Activated naive CD4-positive, alpha-beta T cell treated with anti-CD3 and anti-CD28 coated beads, Interleukin-2, amount 50 U/mL, for 72 hours (primary cell): ENCODE data around the gene MTFP1. TPM values are rescaled to one million over a fixed set of nuclear protein-coding genes. Genes with fewer than 3 reads are reported as not detected.
"Not testable (repeated sequence)": the region's sequence is repeated elsewhere in the genome, so short reads cannot be mapped to it uniquely, and the experiment has no call there.

Experiments used
- ATAC-seq, 2 donors: fragments of 150-1000 bp; cut with Tn5 transposase; 2 replicates each; pipeline ENCODE4 v1.10.0; 2021; ENCODE audit warnings: mild to moderate bottlenecking in 2 of 2, moderate library complexity in 2 of 2
- DNase-seq, 2 donors: peaks; one replicate each; pipeline ENCODE4 v3.0.0; 2021 to 2022; ENCODE audit warnings: low spot score in 2 of 2
- H3K27ac Mint-ChIP-seq, 2 donors: one replicate each; pipeline ENCODE4 v1.8.0; 2022; ENCODE audit warnings: mild to moderate bottlenecking in 2 of 2, mixed read lengths in 2 of 2
- H3K36me3 Mint-ChIP-seq, 2 donors: one replicate each; pipeline ENCODE4 v1.8.0; 2022; ENCODE audit warnings: mixed read lengths in 2 of 2
- H3K9me3 Mint-ChIP-seq, 2 donors: one replicate each; pipeline ENCODE4 v1.8.0; 2022; ENCODE audit warnings: mixed read lengths in 2 of 2
- total RNA-seq, 2 donors: library from RNA; stranded (reverse); gene quantifications; one replicate each; pipeline ENCODE4 v1.2.3, GENCODE V29; 2022

Gene MTFP1
- total RNA-seq, 2 donors from 2014 or later: 17.9 to 68.3 TPM

DNA sequence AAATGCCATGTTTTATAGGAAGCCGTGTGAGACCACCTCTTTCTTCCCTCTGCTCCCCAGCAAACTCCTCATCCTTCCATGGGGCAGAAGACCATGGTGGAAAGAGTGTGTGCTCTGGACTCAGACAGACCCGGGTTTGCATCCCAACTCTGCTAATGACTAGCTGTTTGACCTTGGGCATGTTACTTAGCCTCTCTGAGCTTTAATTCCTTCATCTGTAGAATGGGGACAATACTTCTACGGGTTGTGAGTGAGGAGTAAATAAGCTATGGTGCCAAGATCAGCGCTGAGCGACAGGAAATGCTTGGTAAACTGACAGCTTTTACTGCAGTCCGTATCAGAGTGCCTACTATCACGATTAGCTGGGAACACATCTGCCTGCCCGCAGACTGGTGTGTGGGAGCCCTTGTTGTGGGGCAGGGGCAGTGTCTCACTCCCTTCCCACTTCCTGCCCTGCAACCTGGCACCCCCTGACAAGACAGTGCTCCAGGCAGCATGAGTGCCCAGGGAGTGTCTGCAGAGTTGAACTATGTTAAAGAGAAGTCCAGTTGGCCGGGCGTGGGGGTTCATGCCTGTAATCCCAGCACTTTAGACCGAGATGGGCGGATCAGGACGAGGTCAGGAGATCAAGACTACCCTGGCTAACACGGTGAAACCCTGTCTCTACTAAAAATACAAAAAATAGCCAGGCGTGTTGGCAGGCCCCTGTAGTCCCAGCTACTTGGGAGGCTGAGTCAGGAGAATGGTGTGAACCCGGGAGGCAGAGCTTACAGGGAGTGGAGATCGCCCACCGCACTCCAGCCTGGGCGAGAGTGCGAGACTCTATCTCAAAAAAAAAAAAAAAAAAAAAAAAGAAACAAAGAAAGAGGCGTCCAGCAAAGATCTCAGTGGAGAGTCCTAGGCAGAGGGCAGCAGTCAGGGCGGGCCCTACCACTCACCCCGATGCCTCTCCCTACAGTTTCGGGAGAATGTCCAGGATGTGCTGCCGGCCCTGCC is 26.6 kb upstream of the MTFP1 start:
- Mint-ChIP-seq H3K9me3 (no peaks in the 10 kb centered on the region), H3K27ac (peak overlapping the region; percentile 30 to 65), H3K36me3 (peaks cover 0 to 5% of the 10 kb centered on the region in 2 donors)
- ATAC-seq (peak in 1 of 2 donors; percentile 24), DNase-seq (no peak)

DNA sequence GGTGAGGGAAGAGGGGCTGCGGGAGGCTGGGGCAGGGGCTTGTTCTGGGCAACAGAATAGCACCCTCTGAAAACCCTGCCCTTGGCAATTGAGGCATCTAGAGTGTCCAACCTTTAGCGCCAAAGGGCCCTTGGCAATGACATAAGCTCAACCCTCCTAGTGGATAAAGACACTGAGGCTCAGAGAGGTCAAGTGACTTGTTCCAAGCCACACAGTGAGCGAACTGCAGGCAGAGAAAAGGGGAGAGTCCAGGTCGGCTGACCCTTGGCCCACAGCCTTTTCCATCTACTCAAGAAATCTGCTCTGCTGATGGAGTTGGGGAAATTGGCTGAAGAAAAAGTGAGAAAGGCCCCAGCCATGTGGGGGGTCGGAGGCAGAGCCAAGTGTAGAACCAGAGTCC is 25.9 kb upstream of the MTFP1 start:
- Mint-ChIP-seq H3K36me3 (peaks cover 0 to 5% of the 10 kb centered on the region in 2 donors), H3K9me3 (no peaks in the 10 kb centered on the region), H3K27ac (no peak overlapping the region)
- ATAC-seq (no peak), DNase-seq (no peak)

DNA sequence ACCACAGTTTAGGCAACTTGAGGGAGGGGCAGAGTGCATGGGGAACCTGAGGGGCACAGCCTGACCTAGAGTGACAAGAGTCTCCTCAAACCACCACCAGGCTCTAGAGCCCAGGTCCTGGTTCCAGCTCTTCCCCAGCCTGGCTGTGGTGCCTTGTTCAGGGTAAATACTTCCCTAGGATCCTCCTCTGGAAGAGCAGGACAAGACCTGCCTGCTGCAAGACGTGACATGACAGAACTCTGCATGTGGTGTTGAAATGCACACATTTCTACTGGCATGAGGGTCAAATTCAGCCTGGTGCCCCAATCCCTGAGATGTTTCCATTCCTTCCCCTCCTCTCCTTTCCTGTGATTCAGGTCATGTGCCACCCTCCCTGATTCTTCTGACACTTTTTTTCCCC is 25.4 kb upstream of the MTFP1 start:
- Mint-ChIP-seq H3K27ac (no peak overlapping the region), H3K36me3 (peaks cover 0 to 5% of the 10 kb centered on the region in 2 donors), H3K9me3 (no peaks in the 10 kb centered on the region)
- DNase-seq (no peak), ATAC-seq (no peak)

DNA sequence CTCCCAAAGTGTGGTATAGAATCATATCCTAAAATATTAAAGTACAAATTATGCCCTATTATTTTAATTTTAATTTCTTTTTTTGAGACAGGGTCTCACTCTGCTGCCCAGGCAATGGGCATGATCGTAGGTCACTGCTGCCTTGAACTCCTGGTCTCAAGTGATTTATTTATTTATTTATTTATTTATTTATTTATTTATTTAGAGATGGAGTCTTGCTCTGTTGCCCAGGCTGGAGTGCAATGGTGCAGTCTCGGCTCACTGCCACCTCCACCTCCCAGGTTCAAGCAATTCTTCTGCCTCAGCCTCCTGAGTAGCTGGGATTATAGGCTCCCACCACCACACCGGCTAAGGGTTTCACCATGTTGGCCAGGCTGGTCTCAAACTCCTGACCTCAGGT is 24.5 kb upstream of the MTFP1 start:
- H3K36me3 Mint-ChIP-seq, H3K9me3 Mint-ChIP-seq, ATAC-seq, DNase-seq, H3K27ac Mint-ChIP-seq: not testable (repeated sequence)

DNA sequence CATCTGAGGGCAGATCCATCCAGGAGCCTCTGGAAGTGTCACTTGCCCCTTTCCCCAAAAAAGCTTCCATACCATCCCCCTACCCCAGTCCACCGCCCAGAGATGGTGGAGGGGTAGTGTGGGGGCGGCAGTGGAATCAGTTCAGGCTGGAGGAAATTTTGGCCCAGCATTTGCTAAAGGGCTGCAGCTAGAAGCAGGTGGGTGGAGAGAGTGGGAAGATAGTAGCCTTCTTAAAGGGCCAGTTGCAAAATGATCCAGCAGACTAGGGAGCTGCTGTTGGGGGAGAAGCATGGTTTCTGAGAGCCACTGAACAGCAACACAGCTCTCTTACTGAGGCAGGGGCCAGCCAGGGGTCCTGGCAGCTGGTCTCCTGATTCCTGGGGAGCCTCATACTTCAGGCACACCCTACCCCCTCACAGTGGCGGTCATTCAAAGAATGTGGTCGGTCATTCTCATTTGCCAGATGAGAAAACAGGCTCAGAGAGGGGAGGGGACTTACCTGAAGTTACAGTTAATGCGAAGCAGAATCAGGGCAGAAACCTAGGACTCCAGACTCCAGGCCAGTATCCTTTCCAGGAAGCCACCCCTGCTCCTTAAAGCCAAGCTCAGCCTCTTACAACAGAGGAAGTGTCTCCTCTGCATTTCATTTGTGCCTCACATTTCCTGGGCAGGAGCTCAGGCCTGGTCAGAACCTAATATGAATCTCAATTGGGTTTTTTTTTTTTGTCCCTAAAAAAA is 23.4 kb upstream of the MTFP1 start:
- H3K27ac Mint-ChIP-seq: peak overlapping the region in 1 of 2 donors; percentile 26
- H3K9me3 Mint-ChIP-seq: no peaks in the 10 kb centered on the region
- H3K36me3 Mint-ChIP-seq: peaks cover 0 to 5% of the 10 kb centered on the region in 2 donors
- DNase-seq (no peak), ATAC-seq (no peak)

DNA sequence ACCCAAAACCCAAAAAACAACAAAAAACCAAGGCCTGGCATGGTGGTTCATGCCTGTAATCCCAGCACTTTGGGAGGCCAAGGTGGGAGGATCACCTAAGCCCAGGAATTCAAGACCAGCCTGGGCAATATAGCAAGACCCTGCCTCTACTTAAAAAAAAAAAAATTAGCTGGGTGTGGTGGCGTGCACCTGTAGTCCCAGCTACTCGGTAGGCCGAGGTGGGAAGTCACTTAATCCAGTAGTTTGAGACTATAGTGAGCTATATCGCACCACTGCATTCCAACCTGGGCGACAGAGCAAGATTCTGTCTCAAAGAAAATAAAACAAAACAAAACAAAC is 22.8 kb upstream of the MTFP1 start:
- H3K27ac Mint-ChIP-seq: peak overlapping the region in 1 of 2 donors; percentile 65
- not testable (repeated sequence) for ATAC-seq, H3K36me3 Mint-ChIP-seq, H3K9me3 Mint-ChIP-seq, DNase-seq

DNA sequence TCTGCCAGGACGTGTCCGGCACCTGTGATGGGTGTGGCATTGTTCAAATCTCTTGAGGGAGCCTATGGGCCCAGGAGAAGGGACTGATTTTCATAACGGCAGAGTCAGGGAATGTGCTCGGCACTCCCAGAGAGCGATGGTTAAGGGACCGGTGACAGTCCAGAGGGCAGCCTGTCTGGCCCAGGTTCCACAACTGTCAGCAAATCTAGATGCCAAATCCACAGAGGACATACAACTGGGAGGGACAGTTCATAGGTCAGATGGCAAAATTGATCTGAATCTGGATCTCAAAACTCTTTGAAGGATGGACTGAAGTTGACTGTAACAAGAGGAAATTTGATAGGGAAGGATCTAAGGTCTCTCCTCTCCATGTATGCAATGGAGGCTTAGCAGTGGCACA is 21.3 kb upstream of the MTFP1 start:
- Mint-ChIP-seq H3K27ac (no peak overlapping the region), H3K9me3 (no peaks in the 10 kb centered on the region), H3K36me3 (no peaks in the 10 kb centered on the region)
- DNase-seq (no peak), ATAC-seq (no peak)

DNA sequence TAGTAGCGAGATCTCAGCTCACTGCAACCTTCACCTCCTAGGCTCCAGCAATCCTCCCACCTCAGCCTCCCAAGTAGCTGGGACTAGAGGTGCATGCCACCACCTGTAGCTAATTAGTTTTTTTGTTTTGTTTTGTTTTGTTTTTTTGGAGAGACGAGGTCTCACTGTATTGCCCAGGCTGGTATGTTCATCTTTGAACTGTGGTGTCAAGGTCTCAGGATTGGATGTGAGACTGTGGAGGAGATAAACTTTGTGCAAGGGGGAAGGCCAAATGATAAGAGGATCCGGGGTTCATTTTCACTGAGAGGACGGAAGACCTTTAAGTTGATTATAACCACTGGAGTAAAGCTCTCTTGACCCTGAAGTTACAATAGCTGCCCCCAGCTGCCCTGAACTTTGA is 19.8 kb upstream of the MTFP1 start:
- H3K27ac Mint-ChIP-seq: peak overlapping the region in 1 of 2 donors; percentile 65
- DNase-seq (no peak), ATAC-seq (no peak)
- no peaks in the 10 kb centered on the region for H3K9me3 Mint-ChIP-seq
- H3K36me3 Mint-ChIP-seq: peaks cover 0 to 6% of the 10 kb centered on the region in 2 donors

DNA sequence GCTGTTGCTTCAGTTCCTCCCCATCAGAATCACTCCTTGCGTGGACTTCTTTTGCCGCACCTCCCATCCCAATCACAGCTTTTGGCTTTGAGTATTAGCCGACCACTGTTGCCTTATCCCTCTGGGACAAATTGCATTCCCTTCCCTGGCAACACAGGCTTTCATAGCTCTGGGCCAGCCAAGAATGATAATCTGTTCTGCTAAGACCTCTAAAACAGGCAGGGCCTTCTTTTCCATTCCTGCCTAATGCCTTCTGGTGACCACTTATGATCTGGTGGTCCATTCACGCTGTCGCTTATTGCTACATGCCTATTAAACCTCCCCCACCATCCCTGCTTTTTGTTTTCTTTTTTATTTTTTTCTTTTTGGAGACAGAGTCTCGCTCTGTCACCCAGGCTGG is 19.2 kb upstream of the MTFP1 start:
- H3K36me3 Mint-ChIP-seq: peaks cover 0 to 12% of the 10 kb centered on the region in 2 donors
- H3K27ac Mint-ChIP-seq: peak overlapping the region in 1 of 2 donors; percentile 65
- no peaks in the 10 kb centered on the region for H3K9me3 Mint-ChIP-seq
- ATAC-seq (no peak), DNase-seq (no peak)

DNA sequence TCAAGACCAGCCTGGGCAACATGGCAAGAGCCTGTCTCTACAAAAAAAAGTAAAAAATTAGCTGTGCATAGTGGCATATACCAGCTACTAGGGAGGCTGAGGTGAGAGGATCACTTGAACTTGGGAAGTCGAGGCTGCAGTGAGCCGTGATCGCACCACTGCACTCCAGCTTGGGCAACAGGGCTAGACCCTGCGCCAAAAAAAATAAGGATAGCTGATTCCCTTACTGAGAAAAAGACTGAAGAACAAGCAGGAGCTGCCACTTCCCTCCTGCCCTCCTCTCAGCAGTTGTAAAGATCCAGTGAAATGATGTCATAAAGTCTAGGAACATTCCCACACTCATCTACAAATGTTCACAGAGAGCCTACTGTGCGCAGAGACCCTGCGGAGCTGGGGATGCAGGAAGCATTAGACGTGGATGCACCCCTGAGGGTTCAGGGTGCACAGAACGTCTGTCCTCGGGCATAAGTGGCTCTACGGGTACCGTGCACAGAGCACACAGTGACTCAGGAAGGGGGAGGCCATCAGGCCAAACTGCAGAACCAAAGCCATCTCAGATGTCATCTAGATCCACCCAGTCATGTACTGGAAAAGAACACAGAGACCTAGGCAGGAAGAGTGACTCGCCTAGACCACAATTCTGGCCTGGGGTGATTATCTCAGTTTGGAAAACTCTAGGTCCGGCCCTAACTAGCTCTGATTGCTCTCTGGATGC is 17.0 kb upstream of the MTFP1 start:
- H3K27ac Mint-ChIP-seq: peak overlapping the region in 1 of 2 donors; percentile 82
- no peak for DNase-seq
- peaks cover 0 to 26% of the 10 kb centered on the region in 2 donors for H3K36me3 Mint-ChIP-seq
- ATAC-seq: peak; percentile 69 to 97
- H3K9me3 Mint-ChIP-seq: no peaks in the 10 kb centered on the region

DNA sequence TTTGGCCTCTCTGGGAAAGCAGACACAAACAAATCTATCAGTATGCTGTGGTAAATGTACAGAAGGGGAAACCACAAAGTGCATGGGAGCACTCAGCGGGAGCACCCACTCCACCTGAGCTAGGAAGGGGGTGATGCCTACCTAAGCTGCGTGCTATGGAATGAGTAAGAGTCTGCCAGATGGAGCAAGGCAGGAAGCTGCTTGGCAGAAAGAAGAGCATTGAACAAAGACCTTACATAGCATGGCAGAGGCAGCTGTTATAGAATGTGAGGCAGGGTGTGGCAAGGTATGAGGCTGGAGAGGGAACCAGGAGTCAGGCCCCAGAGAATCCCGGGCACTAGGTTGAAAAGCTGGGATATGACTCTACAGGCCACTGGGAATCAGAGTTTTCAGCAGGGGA is 13.8 kb upstream of the MTFP1 start:
- ATAC-seq (no peak), DNase-seq (no peak)
- Mint-ChIP-seq H3K27ac (peak overlapping the region in 1 of 2 donors; percentile 52), H3K9me3 (no peaks in the 10 kb centered on the region), H3K36me3 (peaks cover 13 to 41% of the 10 kb centered on the region in 2 donors)

DNA sequence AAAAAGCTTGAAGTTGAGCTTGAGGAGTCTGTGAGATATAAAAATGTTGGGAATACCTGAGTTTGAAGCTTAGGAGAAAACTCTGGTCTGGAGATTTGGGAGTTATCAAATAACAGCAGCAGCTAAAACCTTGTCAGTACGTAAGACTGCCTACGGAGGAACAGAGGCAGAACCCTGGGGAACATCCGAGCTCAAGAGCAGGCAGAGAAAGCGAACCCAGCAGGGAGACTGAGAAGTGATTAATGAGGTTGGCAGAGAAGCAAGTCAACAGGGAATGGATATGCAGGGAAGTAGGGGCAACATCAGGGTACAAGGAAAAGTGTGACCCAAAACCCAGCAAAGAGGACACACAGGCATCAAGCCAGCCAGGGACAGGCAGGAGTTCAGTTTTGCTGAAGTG is 12.6 kb upstream of the MTFP1 start:
- no peaks in the 10 kb centered on the region for H3K9me3 Mint-ChIP-seq

DNA sequence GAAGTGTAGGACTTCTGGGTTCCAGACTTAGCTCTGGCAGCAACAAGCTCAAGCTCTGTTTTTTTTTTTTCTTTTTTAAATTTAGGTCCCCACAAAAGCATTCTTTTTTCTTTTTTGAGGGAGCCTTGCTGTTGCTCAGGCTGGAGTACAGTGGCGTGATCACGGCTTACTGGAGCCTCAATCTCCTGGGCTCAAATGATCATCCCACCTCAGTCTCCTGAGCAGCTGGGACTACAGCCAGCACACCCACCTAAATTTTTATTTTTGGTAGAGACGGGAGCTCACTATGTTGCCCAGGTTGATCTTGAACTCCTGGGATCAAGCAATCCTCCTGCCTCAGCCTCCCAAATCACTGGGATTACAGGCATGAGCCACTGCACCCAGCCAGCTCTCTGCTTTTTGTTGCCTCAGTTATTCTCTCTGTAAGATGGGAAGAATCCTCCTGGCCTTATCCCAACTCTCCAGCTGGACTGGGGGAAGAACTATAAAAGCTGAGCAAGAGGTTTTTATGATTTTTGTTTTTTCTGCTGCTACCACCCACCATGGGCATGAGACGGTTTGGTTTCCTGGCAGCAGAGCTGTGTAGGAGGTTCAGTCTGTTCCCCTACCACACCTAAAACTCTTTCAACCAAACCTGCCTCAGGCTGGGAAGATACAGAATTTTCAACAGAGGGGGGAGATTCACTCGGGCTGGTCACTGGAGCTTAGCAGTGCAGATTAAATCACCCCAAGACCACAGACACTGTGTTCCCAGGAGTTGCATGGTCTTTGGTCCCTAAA is 11.6 kb upstream of the MTFP1 start:
- Mint-ChIP-seq H3K36me3 (peaks cover 13 to 49% of the 10 kb centered on the region in 2 donors), H3K9me3 (no peaks in the 10 kb centered on the region), H3K27ac (peak overlapping the region; percentile 23 to 42)
- ATAC-seq (peak in 1 of 2 donors; percentile 50), DNase-seq (no peak)

More for the DNA sequence above, 12.6 kb upstream of the MTFP1 start:
- Mint-ChIP-seq H3K27ac (peak overlapping the region; percentile 42 to 89), H3K36me3 (peaks cover 13 to 43% of the 10 kb centered on the region in 2 donors)
- DNase-seq (no peak), ATAC-seq (no peak)

DNA sequence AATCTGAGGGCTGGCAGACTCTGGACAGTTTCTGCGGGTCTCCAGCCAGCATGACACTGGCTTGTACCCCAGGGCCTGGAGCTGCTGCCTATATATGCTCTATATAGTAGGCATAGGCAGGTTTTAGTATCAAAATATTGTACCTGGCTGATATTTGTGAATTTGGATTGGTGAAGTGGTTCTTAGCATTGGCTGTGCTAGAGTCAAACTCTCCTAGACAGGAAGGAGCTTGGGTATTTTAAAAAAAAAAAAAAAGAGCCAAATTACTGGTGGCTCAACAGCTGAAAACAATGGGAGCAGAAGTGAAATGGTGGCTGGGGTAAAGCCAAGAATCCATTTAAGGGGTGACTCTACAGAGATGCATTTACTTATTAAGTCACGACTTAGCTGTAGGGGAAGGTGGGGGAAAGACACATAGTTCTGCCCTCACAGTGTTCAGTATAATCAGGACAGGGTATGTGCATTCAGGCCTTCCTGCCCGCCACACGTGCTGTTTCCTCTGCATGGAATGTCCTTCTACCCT is 11.0 kb upstream of the MTFP1 start:
- Mint-ChIP-seq H3K36me3 (peaks cover 13 to 49% of the 10 kb centered on the region in 2 donors), H3K27ac (peak overlapping the region; percentile 23 to 42), H3K9me3 (no peaks in the 10 kb centered on the region)
- DNase-seq (no peak), ATAC-seq (peak in 1 of 2 donors; percentile 16)

DNA sequence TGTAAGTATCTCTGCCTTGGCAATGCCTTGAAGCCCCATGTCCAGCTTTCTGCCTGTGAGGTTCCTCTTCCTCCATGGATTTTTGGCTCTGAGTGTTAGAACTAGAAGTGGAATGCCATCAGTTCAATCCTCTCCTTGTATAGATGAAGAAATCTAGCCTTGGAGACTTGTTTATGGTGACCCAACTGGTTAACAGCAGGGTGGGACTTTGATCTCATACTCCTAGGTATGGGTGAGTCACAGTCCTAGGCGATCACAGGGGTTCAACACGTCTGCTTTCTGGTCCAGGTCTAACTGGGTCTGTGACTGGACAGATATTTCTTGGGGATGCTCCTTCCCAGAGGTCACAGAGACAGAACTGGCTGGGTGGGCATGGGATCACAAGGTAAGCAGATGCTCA is 9.2 kb upstream of the MTFP1 start:
- no peak for DNase-seq
- no peak for ATAC-seq
- no peaks in the 10 kb centered on the region for H3K9me3 Mint-ChIP-seq
- peak overlapping the region in 1 of 2 donors; percentile 2 for H3K27ac Mint-ChIP-seq
- H3K36me3 Mint-ChIP-seq: peaks cover 21 to 43% of the 10 kb centered on the region in 2 donors

DNA sequence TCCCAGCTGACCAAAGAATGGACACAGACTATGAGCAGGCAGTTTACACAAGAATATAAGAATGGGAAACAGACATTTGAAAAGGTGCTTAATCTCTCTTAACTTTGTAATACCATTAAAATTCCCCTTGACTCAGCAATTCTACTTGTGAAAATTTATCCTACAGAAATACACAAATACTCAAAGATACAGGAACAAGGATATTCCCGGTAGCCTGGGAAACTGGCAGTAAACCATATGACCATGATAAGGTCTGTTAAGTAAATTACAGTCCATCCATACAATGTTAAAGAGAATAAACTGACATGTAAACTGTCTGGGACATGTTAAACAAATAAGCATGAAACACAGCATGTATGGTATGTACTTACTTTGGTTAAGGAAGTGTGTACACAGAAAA is 8.7 kb upstream of the MTFP1 start:
- peak overlapping the region in 1 of 2 donors; percentile 2 for H3K27ac Mint-ChIP-seq
- no peak for DNase-seq
- H3K9me3 Mint-ChIP-seq: no peaks in the 10 kb centered on the region
- ATAC-seq: no peak
- H3K36me3 Mint-ChIP-seq: peaks cover 21 to 46% of the 10 kb centered on the region in 2 donors
